OCI-LY7 (cell line): ENCODE results near the gene ARIH2. TPM values are rescaled to one million over a fixed set of nuclear protein-coding genes. Genes with fewer than 3 reads are reported as not detected.
"Not testable (repeated sequence)": the region's sequence is repeated elsewhere in the genome, so short reads cannot be mapped to it uniquely, and the experiment has no call there.

Experiments
- BruUV-seq: library from RNA; stranded (reverse); fragments of 400-500 nt; replicated peaks from 2 replicates; lab custom pipeline; 2021; lab: Mats Ljungman, UMichigan
- CTCF ChIA-PET: fragments of 300-600 bp; sonication (Branson Sonifier 250); formaldehyde crosslinking; loops from one replicate; lab custom pipeline; 2022; ENCODE audit warnings: antibody characterized with exemption; ENCODE audit not compliant: unreplicated experiment; lab: Charles Lee
- POLR2A ChIA-PET: fragments of 300-600 bp; sonication (Branson Sonifier 250); formaldehyde crosslinking; loops from one replicate; lab custom pipeline; 2022; ENCODE audit warnings: antibody characterized with exemption; lab: Charles Lee
- DNase-seq: peaks from one replicate; pipeline ENCODE4 v3.0.0-alpha.2; 2015; ENCODE audit warnings: low spot score
- H2AFZ ChIP-seq: fragments of 200-600 bp; sonication (generic), shearing (Covaris generic); 2 replicates; pipeline ENCODE4 v1.6.1; 2014; ENCODE audit warnings: mild to moderate bottlenecking, antibody characterized with exemption, low read length, moderate library complexity
- H3K27ac ChIP-seq: fragments of 200-600 bp; sonication (generic); 2 replicates; pipeline ENCODE4 v1.5.1; 2014; ENCODE audit warnings: mixed run types, low read depth, mild to moderate bottlenecking, moderate library complexity, low read length, inconsistent platforms; ENCODE audit not compliant: poor library complexity, severe bottlenecking
- H3K36me3 ChIP-seq: fragments of 200-600 bp; sonication (generic); 2 replicates; pipeline ENCODE4 v1.6.1; 2014; ENCODE audit warnings: mild to moderate bottlenecking, antibody characterized with exemption, low read length, moderate library complexity, mixed read lengths; ENCODE audit not compliant: insufficient read depth
- H3K4me1 ChIP-seq: fragments of 200-600 bp; sonication (generic); 2 replicates; pipeline ENCODE4 v1.5.1; 2014; ENCODE audit warnings: mild to moderate bottlenecking, low read length; ENCODE audit not compliant: insufficient read depth, poor library complexity, severe bottlenecking
- H3K4me2 ChIP-seq: fragments of 200-600 bp; sonication (generic); 2 replicates; pipeline ENCODE4 v1.6.1; 2014; ENCODE audit warnings: mild to moderate bottlenecking, low read length
- H3K4me3 ChIP-seq: fragments of 200-600 bp; sonication (generic); 2 replicates; pipeline ENCODE4 v1.5.1; 2014; ENCODE audit warnings: mild to moderate bottlenecking, low read depth, low read length; ENCODE audit not compliant: poor library complexity, severe bottlenecking
- H3K79me2 ChIP-seq: fragments of 200-600 bp; sonication (generic); 2 replicates; pipeline ENCODE4 v1.6.1; 2016; ENCODE audit warnings: low read depth, mild to moderate bottlenecking, low read length, moderate library complexity, mixed read lengths; ENCODE audit not compliant: insufficient read depth
- H3K9me2 ChIP-seq: fragments of 200-600 bp; sonication (generic); 2 replicates; pipeline ENCODE4 v1.6.1; 2016; ENCODE audit warnings: mild to moderate bottlenecking, low read length, mixed read lengths; ENCODE audit not compliant: insufficient read depth
- H3K9me3 ChIP-seq: fragments of 200-600 bp; sonication (generic); 2 replicates; pipeline ENCODE4 v1.6.1; 2014; ENCODE audit warnings: mild to moderate bottlenecking, mixed run types, low read length, mixed read lengths
- H4K20me1 ChIP-seq: fragments of 200-600 bp; sonication (generic); 2 replicates; pipeline ENCODE4 v1.6.1; 2014; ENCODE audit warnings: mild to moderate bottlenecking, antibody characterized with exemption, low read length, moderate library complexity, mixed read lengths; ENCODE audit not compliant: insufficient read depth
- EZH2phosphoT487 ChIP-seq: fragments of 200-600 bp; sonication (generic); IDR thresholded peaks from 2 replicates; pipeline ENCODE4 v1.6.1; 2018; ENCODE audit warnings: low read depth, borderline replicate concordance, mild to moderate bottlenecking, mixed run types, antibody characterized with exemption, low read length, moderate library complexity, mixed read lengths
- intact Hi-C: fragments of 100-400 bp; cut with micrococcal nuclease; formaldehyde crosslinking; loops from one replicate; pipeline ENCODE4 v1.10.0; 2022; ENCODE audit not compliant: unreplicated experiment
- total RNA-seq, 2 experiments: library from RNA; depleted of rRNA in 1 of 2; stranded (reverse); fragments of >200 nt in 1 of 2; shearing (Covaris generic) in 1 of 2; gene quantifications; 2 replicates each; pipeline ENCODE4 v1.2.3, GENCODE V29; 2014 to 2022
- TF ChIP-seq, protein P1 (sequence below): fragments of 200-600 bp; sonication (generic); conservative IDR thresholded peaks from 2 replicates; pipeline ENCODE4 v1.5.1; 2014; ENCODE audit warnings: mild to moderate bottlenecking, antibody characterized with exemption, low read length, moderate library complexity, mixed read lengths

Gene ARIH2
- total RNA-seq, 2 experiments from 2014 or later = 124 to 131 TPM

DNA sequence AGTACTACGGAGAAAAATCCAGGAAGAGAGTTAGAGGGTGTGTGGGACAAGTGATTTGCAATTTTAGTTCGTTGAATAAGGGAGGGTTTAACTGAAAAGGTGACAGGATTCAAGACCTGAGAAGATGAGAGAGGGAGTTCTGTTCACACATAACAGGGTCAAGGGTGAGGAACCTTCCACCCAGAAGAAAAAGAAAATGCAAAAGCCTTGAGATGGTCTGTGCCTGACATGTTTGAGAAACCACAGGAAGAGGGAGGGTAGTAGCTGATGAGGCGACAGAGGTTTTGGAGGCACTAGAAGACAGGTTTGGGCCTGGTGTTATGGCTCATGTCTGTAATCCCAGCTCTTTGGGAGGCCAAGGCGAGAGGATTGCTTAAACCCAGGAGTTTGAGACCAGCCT, 19.4 kb upstream of the ARIH2 start:
- Histone ChIP-seq H3K4me1 (peaks cover 43% of the 10 kb centered on the region), H3K79me2 (no peaks in the 10 kb centered on the region; the same call in 1 of the 2 replicates), H3K27ac (peak overlapping the region; percentile 36), H4K20me1 (no peaks in the 10 kb centered on the region), H2AFZ (peak overlapping the region; percentile 89), H3K9me3 (no peaks in the 10 kb centered on the region), H3K4me2 (peak overlapping the region; percentile 42), H3K36me3 (no peaks in the 10 kb centered on the region), H3K4me3 (peak overlapping the region; percentile 85), H3K9me2 (no peaks in the 10 kb centered on the region)
- POLR2A ChIA-PET = interaction anchor here (0.5 to 2.1 kb wide), 4 partner anchors 17 to 453 kb away, joined by 3 to 10 read pairs (median 5); no protein-coding TSS in a partner anchor
- TF ChIP-seq, protein P1, sequence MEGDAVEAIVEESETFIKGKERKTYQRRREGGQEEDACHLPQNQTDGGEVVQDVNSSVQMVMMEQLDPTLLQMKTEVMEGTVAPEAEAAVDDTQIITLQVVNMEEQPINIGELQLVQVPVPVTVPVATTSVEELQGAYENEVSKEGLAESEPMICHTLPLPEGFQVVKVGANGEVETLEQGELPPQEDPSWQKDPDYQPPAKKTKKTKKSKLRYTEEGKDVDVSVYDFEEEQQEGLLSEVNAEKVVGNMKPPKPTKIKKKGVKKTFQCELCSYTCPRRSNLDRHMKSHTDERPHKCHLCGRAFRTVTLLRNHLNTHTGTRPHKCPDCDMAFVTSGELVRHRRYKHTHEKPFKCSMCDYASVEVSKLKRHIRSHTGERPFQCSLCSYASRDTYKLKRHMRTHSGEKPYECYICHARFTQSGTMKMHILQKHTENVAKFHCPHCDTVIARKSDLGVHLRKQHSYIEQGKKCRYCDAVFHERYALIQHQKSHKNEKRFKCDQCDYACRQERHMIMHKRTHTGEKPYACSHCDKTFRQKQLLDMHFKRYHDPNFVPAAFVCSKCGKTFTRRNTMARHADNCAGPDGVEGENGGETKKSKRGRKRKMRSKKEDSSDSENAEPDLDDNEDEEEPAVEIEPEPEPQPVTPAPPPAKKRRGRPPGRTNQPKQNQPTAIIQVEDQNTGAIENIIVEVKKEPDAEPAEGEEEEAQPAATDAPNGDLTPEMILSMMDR = no peak
- TF ChIP-seq EZH2phosphoT487 = no peak
- no peak for DNase-seq
- CTCF ChIA-PET = no interaction called here
- BruUV-seq = no TSS peak
- intact Hi-C loops = no loop called here

DNA sequence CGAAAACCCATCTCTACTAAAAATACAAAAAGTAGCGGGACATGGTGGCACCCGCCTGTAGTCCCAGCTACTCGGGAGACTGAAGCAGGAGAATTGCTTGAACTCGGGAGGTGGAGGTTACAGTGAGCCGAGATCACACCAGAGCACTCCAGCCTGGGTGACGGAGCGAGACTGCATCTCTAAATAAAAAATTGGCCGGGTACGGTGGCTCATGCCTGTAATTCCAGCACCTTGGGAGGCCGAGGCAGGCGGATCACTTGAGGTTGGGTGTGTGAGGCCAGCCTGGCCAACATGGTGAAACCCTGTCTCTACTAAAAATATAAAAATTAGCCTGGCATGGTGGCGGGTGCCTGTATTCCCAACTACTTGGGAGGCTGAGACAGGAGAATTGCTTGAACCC, 11.6 kb upstream of the ARIH2 start:
- H3K36me3 ChIP-seq, H3K4me2 ChIP-seq, H2AFZ ChIP-seq, intact Hi-C loops, H3K27ac ChIP-seq, H3K9me2 ChIP-seq, CTCF ChIA-PET, BruUV-seq, H3K4me3 ChIP-seq, H4K20me1 ChIP-seq, H3K9me3 ChIP-seq, DNase-seq, POLR2A ChIA-PET, H3K79me2 ChIP-seq: not testable (repeated sequence)
- peaks cover 24% of the 10 kb centered on the region for H3K4me1 ChIP-seq

DNA sequence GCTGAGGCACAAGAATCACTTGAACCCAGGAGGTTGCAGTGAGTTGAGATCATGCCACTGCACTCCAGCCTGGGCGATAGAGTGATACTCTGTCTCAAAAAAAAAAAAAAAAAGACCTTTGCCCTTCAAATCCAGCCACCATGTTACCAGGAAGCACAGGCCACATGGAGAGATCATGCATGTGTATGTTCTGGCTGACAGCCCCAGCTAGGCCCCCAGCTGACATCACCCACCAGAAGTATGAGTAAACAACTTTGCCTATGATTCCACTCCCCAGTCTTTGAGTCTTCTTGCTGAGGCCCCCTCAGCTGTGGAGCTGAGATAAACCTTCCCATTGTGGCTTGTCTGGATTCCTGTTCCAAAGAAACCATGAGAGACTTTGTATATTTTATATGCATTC, 3.3 kb upstream of the ARIH2 start:
- Histone ChIP-seq H3K27ac (no peak overlapping the region), H3K79me2 (peaks cover 19% of the 10 kb centered on the region), H4K20me1 (0 out of 2 replicates have a peak, but pooled peaks cover 3% of the 10 kb centered on the region), H3K9me2 (no peaks in the 10 kb centered on the region), H3K9me3 (no peaks in the 10 kb centered on the region), H3K36me3 (no peaks in the 10 kb centered on the region), H3K4me2 (no peak overlapping the region), H3K4me1 (peaks cover 12% of the 10 kb centered on the region), H2AFZ (no peak overlapping the region), H3K4me3 (no peak overlapping the region)
- no TSS peak for BruUV-seq
- TF ChIP-seq, protein P1 = no peak
- TF ChIP-seq EZH2phosphoT487 = no peak
- DNase-seq = no peak
- ChIA-PET POLR2A (interaction anchor here (1.6 to 1.8 kb wide), 2 partner anchors 12 to 17 kb away, joined by 5 to 7 read pairs; partner anchors contain the start of gene SLC25A20), CTCF (no interaction called here)
- intact Hi-C loops = loop anchor here (5.0 kb wide), 1 partner anchor 177 kb away; the partner anchor contains the start of gene QRICH1
